GM18519 (cell line): ENCODE results near the gene CDO1.

Experiments
- ATAC-seq: cut with Tn5 transposase; IDR thresholded peaks from one replicate; pipeline ENCODE4 v1.9.1; 2021; ENCODE audit warnings: mild to moderate bottlenecking, moderate library complexity; ENCODE audit not compliant: unreplicated experiment, low FRiP score

Gene CDO1

GRCh38 chr5:115795700-115796099, 20.8 kb downstream of the CDO1 start:
- no peak for ATAC-seq

- ATAC-seq = no peak
Measured at GRCh38 chr5:115788440-115788839, 28.0 kb downstream of the CDO1 start.

GRCh38 chr5:115787426-115787825, 29.0 kb downstream of the CDO1 start:
- no peak for ATAC-seq

- no peak for ATAC-seq
Measured at GRCh38 chr5:115785381-115786065, 30.9 kb downstream of the CDO1 start.

- ATAC-seq = no peak
Measured at GRCh38 chr5:115778417-115778816, 38.0 kb downstream of the CDO1 start.

- no peak for ATAC-seq
Measured at GRCh38 chr5:115776989-115777388, 39.5 kb downstream of the CDO1 start.

- no peak for ATAC-seq
Measured at GRCh38 chr5:115775999-115776398, 40.5 kb downstream of the CDO1 start.

GRCh38 chr5:115774684-115775083, 41.8 kb downstream of the CDO1 start:
- ATAC-seq = no peak

GRCh38 chr5:115772731-115773475, 43.6 kb downstream of the CDO1 start:
- ATAC-seq = no peak

- ATAC-seq = no peak
Measured at GRCh38 chr5:115770466-115770865, 46.0 kb downstream of the CDO1 start.

GRCh38 chr5:115767424-115767823, 49.0 kb downstream of the CDO1 start:
- ATAC-seq = no peak

GRCh38 chr5:115766608-115767007, 49.9 kb downstream of the CDO1 start:
- no peak for ATAC-seq

GRCh38 chr5:115758356-115758755, 58.1 kb downstream of the CDO1 start:
- no peak for ATAC-seq

GRCh38 chr5:115755675-115756074, 60.8 kb downstream of the CDO1 start:
- no peak for ATAC-seq
